DND-41 (cell line): ENCODE results near the gene TTC12.

ENCODE experiments used
- CTCF ChIP-seq: IDR thresholded peaks from 2 replicates; pipeline ENCODE4 v1.5.1; 2012; ENCODE audit warnings: borderline replicate concordance, low read length, moderate library complexity, mild to moderate bottlenecking; ENCODE audit not compliant: poor library complexity, severe bottlenecking; ENCODE audit errors: extremely low read depth
- EZH2 ChIP-seq: IDR thresholded peaks from 3 replicates; pipeline ENCODE4 v1.6.1; 2012; ENCODE audit warnings: borderline replicate concordance, low read depth, mild to moderate bottlenecking, moderate library complexity, low read length, inconsistent platforms; ENCODE audit not compliant: severe bottlenecking

- no peak for TF ChIP-seq CTCF
- TF ChIP-seq EZH2 = no peak
These were observed 33.2 kb upstream of the TTC12 start for GRCh38 chr11:113281052-113281725.
